Mucosa of stomach (tissue), 1 donor: Measurements from ENCODE around the gene PCGF2.
A peak's percentile ranks its signal among the peaks of the same experiment; 100 is the strongest.

Experiments used
- H3K27me3 ChIP-seq: one replicate; pipeline ENCODE4 v1.7.0; 2013; ENCODE audit warnings: mild to moderate bottlenecking, low read length; ENCODE audit not compliant: control insufficient read depth, insufficient read depth
- H3K36me3 ChIP-seq: one replicate; pipeline ENCODE4 v1.7.0; 2013; ENCODE audit warnings: low read length; ENCODE audit not compliant: control insufficient read depth, insufficient read depth
- H3K4me1 ChIP-seq: one replicate; pipeline ENCODE4 v1.7.0; 2013; ENCODE audit warnings: mild to moderate bottlenecking, low read length; ENCODE audit not compliant: control insufficient read depth, insufficient read depth
- H3K4me3 ChIP-seq: one replicate; pipeline ENCODE4 v1.7.0; 2013; ENCODE audit warnings: low read length
- H3K9ac ChIP-seq: one replicate; pipeline ENCODE4 v1.7.0; 2013; ENCODE audit warnings: mild to moderate bottlenecking, low read length, moderate library complexity
- H3K9me3 ChIP-seq: one replicate; pipeline ENCODE4 v1.7.0; 2013; ENCODE audit warnings: mild to moderate bottlenecking, low read length, moderate library complexity; ENCODE audit not compliant: control insufficient read depth
- donor health status: Pancreatic carcinoma.

Gene PCGF2

GRCh38 chr17:38701504-38702165 is 46.5 kb downstream of the PCGF2 start:
- Histone ChIP-seq H3K9ac (peak overlapping the region; percentile 93), H3K27me3 (no peaks in the 10 kb centered on the region), H3K9me3 (no peaks in the 10 kb centered on the region), H3K4me1 (peaks cover 21% of the 10 kb centered on the region), H3K4me3 (peak overlapping the region; percentile 57), H3K36me3 (no peaks in the 10 kb centered on the region)

- no peaks in the 10 kb centered on the region for H3K36me3 ChIP-seq
- no peaks in the 10 kb centered on the region for H3K27me3 ChIP-seq
- H3K9ac ChIP-seq = no peak overlapping the region
- no peaks in the 10 kb centered on the region for H3K9me3 ChIP-seq
- no peak overlapping the region for H3K4me3 ChIP-seq
- H3K4me1 ChIP-seq = peaks cover 16% of the 10 kb centered on the region
These were observed 49.4 kb downstream of the PCGF2 start for GRCh38 chr17:38698760-38699159.

- no peaks in the 10 kb centered on the region for H3K36me3 ChIP-seq
- H3K4me3 ChIP-seq = no peak overlapping the region
- no peaks in the 10 kb centered on the region for H3K27me3 ChIP-seq
- H3K4me1 ChIP-seq = peaks cover 17% of the 10 kb centered on the region
- H3K9ac ChIP-seq = no peak overlapping the region
- no peaks in the 10 kb centered on the region for H3K9me3 ChIP-seq
These were observed 50.9 kb downstream of the PCGF2 start for GRCh38 chr17:38697061-38697820.

GRCh38 chr17:38693700-38694329 is 54.3 kb downstream of the PCGF2 start:
- no peaks in the 10 kb centered on the region for H3K36me3 ChIP-seq
- no peaks in the 10 kb centered on the region for H3K27me3 ChIP-seq
- H3K4me3 ChIP-seq = no peak overlapping the region
- H3K9ac ChIP-seq = no peak overlapping the region
- peaks cover 7% of the 10 kb centered on the region for H3K4me1 ChIP-seq
- H3K9me3 ChIP-seq = no peaks in the 10 kb centered on the region

GRCh38 chr17:38691154-38691553 is 57.0 kb downstream of the PCGF2 start:
- Histone ChIP-seq H3K36me3 (no peaks in the 10 kb centered on the region), H3K4me1 (peaks cover 7% of the 10 kb centered on the region), H3K4me3 (no peak overlapping the region), H3K27me3 (no peaks in the 10 kb centered on the region), H3K9ac (no peak overlapping the region), H3K9me3 (no peaks in the 10 kb centered on the region)

- H3K4me3 ChIP-seq = no peak overlapping the region
- H3K27me3 ChIP-seq = no peaks in the 10 kb centered on the region
- H3K9me3 ChIP-seq = no peaks in the 10 kb centered on the region
- H3K4me1 ChIP-seq = peaks cover 7% of the 10 kb centered on the region
- no peak overlapping the region for H3K9ac ChIP-seq
- H3K36me3 ChIP-seq = no peaks in the 10 kb centered on the region
These were observed 57.8 kb downstream of the PCGF2 start for GRCh38 chr17:38690386-38690785.

- no peak overlapping the region for H3K9ac ChIP-seq
- H3K9me3 ChIP-seq = no peaks in the 10 kb centered on the region
- no peaks in the 10 kb centered on the region for H3K36me3 ChIP-seq
- H3K4me3 ChIP-seq = no peak overlapping the region
- H3K4me1 ChIP-seq = no peaks in the 10 kb centered on the region
- H3K27me3 ChIP-seq = no peaks in the 10 kb centered on the region
These were observed 60.9 kb downstream of the PCGF2 start for GRCh38 chr17:38687286-38687685.

- no peaks in the 10 kb centered on the region for H3K9me3 ChIP-seq
- no peaks in the 10 kb centered on the region for H3K27me3 ChIP-seq
- H3K4me3 ChIP-seq = no peak overlapping the region
- H3K36me3 ChIP-seq = no peaks in the 10 kb centered on the region
- H3K9ac ChIP-seq = no peak overlapping the region
- H3K4me1 ChIP-seq = no peaks in the 10 kb centered on the region
These were observed 62.6 kb downstream of the PCGF2 start for GRCh38 chr17:38685491-38685890.
